HG03064 (cell line): ENCODE data around the gene CITED4.
A peak's percentile ranks its signal among the peaks of the same experiment; 100 is the strongest.

Experiments
- ATAC-seq: cut with Tn5 transposase; IDR thresholded peaks from one replicate; pipeline ENCODE4 v1.9.1; 2021; ENCODE audit warnings: low read depth; ENCODE audit not compliant: unreplicated experiment

Gene CITED4

GRCh38 chr1:40887012-40887378 is 24.8 kb upstream of the CITED4 start:
- ATAC-seq = no peak

GRCh38 chr1:40886318-40887011 is 24.3 kb upstream of the CITED4 start:
- ATAC-seq = no peak

GRCh38 chr1:40884055-40884795 is 22.1 kb upstream of the CITED4 start:
- no peak for ATAC-seq

GRCh38 chr1:40880813-40881549 is 18.8 kb upstream of the CITED4 start:
- no peak for ATAC-seq

- no peak for ATAC-seq
These were observed 17.5 kb upstream of the CITED4 start for GRCh38 chr1:40879482-40880175.

- no peak for ATAC-seq
These were observed 16.7 kb upstream of the CITED4 start for GRCh38 chr1:40878906-40879305.

GRCh38 chr1:40877698-40878097 is 15.5 kb upstream of the CITED4 start:
- no peak for ATAC-seq

- ATAC-seq = no peak
These were observed 14.7 kb upstream of the CITED4 start for GRCh38 chr1:40876891-40877290.

- no peak for ATAC-seq
These were observed 14.2 kb upstream of the CITED4 start for GRCh38 chr1:40876436-40876761.

- no peak for ATAC-seq
These were observed 11.8 kb upstream of the CITED4 start for GRCh38 chr1:40873863-40874472.

GRCh38 chr1:40872276-40872675 is 10.1 kb upstream of the CITED4 start:
- no peak for ATAC-seq

- no peak for ATAC-seq
These were observed 8.1 kb upstream of the CITED4 start for GRCh38 chr1:40870135-40870728.

- no peak for ATAC-seq
These were observed 6.0 kb upstream of the CITED4 start for GRCh38 chr1:40868051-40868723.

GRCh38 chr1:40861224-40862003 is 749 bp downstream of the CITED4 start:
- ATAC-seq = peak; percentile 4

- no peak for ATAC-seq
These were observed 1.4 kb downstream of the CITED4 start for GRCh38 chr1:40860706-40861223.

- no peak for ATAC-seq
These were observed 3.2 kb downstream of the CITED4 start for GRCh38 chr1:40858856-40859416.

- ATAC-seq = no peak
These were observed 4.4 kb downstream of the CITED4 start for GRCh38 chr1:40857737-40858136.

- no peak for ATAC-seq
These were observed 5.4 kb downstream of the CITED4 start for GRCh38 chr1:40856656-40857302.
